Stimulated activated CD8-positive, alpha-beta memory T cell treated with anti-CD3 and anti-CD28 coated beads, Interleukin-7, amount 100 ng/mL, for 4 hours (primary cell): Measurements from ENCODE around the gene SLC16A13.
"Not testable (repeated sequence)": the region's sequence is repeated elsewhere in the genome, so short reads cannot be mapped to it uniquely, and the experiment has no call there.

Experiments
- DNase-seq, 2 donors: peaks; one replicate each; pipeline ENCODE4 v3.0.0-alpha.2; 2020; ENCODE audit warnings: low read depth in 2 of 2

Gene SLC16A13

DNA sequence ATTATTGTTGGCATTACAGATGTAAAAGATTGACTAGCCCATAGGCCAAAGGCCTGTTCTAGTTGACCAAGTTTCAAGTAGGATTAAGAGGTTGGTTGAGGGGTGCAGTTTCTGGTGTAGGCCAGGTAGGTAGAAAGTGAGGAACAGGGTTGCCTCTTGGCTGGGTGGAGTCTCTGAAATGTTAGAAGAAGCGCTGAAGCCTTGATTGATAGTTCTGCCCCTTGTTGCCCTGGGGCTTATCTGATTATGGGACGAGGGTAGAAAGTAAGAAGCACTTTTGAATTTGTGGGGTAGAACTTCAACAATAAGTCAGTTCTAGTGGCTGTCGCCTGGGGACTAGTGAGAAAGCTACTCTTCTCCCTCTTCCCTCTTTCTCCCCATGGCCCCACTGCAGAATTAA, 6.7 kb upstream of the SLC16A13 start:
- DNase-seq = no peak

DNA sequence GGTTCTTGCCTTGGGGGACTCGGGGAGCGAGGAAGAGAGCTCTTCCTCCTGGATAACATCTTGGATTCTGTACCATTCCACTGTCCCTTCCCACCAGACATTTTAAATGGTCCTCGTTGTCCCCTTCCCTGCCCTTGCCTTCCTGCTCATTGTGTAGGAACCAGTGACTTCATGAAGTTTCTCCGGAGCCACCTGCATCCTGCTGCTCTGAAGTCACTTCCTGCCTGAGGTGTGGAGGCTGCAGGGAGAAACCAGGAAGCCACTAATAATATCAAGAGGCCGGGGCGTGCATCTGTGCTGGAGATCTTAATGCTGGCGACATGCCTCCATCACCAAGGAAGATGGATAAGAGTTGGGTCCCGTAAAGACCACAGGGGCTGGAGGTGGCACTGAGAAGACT, 6.2 kb upstream of the SLC16A13 start:
- no peak for DNase-seq

DNA sequence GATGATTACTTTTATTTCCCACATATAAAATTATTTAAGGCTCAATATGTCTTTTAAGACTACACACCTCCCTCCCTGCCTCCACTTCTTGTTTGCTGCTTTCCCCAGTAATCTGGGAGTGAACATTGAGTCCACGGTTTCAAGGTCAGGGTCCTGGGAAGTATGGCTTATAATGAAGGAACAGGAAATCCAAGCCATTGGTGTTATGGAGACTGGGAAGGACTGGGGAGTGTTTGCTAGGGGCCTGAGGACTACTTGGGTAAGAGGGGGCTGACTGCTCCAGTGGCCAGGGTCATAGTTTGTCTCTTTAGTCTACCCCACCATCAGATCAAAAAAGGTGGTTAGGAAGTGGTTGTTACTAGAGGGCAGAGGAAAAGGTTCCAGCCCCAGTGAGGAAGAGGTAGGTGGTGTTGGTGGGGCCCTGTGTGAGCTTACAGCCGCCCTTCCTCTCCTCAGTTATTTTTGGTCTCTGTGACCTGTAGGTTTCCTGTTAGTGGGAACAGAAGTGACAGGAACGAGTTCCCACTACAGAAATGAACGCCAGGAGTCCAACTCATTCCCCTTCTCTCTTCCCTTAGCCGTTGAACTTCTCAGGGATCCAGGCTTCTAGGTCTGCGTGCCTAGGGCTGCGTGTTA, 742 bp upstream of the SLC16A13 start:
- DNase-seq = no peak

DNA sequence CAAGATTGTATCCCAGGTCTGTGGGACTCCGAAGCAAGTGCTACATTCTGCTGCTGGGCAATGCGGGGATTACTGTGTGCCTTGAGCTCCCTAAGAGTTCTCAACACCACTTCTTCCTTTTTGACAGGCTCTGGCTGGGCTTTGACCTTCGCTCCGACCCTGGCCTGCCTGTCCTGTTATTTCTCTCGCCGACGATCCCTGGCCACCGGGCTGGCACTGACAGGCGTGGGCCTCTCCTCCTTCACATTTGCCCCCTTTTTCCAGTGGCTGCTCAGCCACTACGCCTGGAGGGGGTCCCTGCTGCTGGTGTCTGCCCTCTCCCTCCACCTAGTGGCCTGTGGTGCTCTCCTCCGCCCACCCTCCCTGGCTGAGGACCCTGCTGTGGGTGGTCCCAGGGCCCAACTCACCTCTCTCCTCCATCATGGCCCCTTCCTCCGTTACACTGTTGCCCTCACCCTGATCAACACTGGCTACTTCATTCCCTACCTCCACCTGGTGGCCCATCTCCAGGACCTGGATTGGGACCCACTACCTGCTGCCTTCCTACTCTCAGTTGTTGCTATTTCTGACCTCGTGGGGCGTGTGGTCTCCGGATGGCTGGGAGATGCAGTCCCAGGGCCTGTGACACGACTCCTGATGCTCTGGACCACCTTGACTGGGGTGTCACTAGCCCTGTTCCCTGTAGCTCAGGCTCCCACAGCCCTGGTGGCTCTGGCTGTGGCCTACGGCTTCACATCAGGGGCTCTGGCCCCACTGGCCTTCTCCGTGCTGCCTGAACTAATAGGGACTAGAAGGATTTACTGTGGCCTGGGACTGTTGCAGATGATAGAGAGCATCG, 2.4 kb downstream of the SLC16A13 start:
- DNase-seq = no peak

DNA sequence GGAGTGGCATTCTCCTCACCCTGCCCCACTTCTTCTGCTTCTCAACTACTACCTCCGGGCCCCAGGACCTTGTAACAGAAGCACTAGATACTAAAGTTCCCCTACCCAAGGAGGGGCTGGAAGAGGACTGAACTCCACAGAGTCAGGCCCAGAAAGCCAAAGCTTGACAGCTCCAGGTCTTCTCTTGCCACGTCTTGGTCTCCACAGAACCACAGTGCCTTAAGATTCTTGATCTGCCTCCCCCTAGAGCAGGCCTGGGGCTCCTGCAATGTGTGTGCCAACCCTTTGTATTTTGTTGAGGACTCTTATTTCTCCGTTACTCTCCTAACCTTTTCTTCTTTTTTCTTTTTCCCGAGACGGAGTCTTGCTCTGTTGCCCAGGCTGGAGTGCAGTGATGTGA, 4.0 kb downstream of the SLC16A13 start:
- DNase-seq = no peak

DNA sequence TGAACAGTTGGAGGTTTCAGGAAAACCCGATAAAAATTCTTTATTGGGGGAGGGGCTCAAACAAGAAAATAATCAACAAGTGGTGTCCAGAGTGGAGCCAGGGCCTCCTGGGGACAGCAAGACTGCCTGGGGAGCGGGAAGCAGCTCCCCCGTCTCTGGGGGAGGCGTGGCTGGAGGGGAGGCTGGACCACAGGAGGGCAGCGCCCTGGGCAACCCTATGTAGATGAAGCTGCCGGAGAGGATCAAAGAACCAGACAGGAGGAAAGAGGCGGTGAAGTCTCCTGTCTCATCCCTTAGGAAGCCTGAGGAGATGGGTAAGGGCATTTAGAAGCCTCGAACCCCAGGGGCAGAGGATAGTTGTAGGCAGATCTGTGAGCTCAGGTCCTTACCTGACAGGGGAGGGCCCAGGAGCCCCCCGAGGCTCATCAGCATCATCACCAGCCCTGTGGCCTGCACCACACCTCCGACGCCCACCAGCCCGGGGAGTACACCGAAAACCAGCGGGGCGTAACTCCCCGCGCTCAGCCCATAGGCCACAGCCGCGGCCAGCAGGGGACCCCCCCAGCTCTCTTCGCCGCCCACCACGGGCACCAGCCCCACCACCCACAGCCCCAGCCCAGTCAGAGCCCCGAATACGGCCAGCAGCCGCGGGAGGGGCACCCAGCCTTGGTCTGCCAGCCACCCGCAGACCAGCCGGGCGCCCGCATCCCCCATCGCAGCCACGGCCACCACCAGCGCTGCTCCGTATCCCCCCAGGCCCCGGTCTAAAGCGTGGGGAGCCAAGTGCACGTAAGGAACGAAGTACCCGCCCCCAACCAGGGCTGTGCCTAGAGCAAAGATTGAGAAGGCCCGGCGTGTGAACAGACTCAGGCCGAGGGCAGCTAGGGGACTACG, 6.0 kb downstream of the SLC16A13 start:
- DNase-seq = no peak

DNA sequence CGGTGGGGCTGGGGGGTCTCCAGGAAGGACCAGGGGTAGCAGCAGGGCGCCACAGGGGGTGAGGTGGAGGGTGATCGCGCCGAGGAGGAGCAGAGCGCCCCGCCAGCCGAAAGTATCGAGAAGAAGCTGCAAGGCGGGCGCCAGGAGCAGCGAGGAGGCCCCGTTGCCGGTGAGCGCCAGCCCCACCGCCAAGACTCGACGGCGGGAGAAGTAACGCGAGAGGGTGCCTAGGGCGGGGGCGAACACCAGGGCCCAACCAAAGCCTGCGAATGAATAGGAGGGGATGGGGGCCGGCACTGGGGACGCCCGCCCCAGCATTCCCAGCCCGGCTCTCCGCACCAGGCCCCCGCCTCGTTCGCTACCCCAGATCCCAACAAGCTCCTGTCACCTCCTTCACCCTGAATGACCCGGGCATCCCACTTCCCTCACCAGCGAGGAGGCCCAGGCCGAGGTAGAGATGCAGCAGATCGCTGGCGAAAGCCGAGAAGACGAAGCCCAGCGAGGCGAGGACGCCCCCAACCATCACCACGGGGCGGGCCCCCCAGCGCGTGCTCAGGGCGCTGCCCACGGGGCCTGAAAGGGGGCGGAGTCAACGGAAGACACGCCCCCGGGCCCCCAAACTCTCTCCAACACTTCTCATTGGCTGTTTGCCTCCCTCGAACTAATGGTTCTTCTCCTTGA, 6.8 kb downstream of the SLC16A13 start:
- DNase-seq = peak in 1 of 2 donors; percentile 42

DNA sequence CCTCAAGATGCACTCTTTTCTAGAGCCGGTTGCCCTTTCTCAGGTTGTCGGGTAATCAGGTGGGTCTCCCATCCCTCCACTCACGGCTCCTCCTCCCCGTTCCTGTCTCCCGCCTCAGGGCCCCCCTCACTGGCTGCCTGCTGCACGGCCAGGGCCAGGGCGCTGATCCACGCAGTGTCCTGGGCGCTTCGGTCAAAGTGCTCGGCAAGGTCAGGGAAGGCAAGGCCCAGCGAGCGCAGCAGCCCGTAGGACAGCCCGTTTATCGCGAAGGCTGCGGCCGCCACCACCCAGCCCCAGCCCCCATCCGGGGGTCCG, 7.3 kb downstream of the SLC16A13 start:
- no peak for DNase-seq

DNA sequence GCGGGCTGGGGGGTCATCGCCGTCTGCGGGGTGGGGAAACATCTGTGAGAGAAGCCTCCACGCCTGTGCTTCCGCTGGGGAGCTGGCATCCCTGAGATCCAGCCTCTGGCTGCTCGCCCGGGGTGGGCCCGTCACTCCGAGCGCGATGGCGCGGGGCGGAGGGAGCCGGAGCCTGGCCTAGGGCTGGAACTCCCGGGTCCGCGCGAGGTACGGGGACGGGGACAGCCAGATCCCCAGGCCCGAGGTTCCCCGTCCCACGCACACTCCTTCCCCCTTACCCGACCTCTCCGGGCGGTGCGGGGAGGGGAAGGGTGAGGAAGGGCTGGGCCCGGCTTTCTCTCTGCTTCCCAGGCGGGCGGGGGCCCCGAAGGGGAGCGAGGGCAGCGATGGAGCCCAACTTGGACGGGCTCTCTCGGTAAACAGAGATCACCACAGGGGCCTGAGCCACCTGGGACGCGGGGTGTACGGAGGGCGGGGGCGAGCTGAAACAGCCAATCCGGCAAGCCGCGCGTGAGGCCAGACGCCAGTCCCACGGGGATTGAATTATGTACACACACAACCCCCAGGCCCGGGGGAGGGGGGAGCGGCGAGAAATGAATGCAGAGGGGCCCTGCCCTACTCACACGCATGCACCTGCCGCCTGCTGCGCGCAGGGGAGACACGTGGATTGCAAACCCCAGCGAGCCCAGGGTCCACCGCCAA, 7.8 kb downstream of the SLC16A13 start, which contains the start of gene SLC16A11:
SLC16A11 (minus strand) TSS at position 596 of the 702 bp plus-strand sequence; CDS start at position 17, 579 bp downstream.
- no peak for DNase-seq

DNA sequence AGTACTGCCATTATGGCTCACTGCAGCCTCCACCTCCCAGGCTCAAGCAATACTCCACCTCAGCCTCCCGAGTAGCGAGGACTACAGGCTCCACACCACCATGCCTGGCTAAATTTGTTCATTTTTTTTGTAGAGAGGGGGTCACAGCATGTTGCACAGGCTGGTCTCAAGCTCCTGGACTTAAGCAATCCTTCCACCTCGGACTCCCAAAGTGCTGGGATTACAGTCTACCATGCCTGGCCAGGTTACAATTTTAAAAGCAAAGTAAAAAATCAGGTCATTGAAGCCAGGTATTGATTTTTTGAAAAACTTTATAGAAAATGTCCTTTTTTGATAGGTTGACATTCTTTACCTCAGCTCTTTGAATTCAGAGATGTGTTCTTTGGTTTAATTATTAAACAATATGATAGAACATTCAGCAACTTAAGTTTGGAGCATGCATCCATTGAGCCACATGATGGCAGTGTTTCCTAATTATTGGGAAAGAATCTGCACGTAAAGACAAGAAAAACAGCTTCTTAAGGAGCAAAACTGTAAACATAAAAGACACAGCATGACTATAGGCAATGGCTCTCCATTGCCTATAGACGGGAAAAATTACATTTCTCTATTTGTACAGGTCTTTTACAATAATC, 9.8 kb downstream of the SLC16A13 start:
- peak in 1 of 2 donors; percentile 40 for DNase-seq

DNA sequence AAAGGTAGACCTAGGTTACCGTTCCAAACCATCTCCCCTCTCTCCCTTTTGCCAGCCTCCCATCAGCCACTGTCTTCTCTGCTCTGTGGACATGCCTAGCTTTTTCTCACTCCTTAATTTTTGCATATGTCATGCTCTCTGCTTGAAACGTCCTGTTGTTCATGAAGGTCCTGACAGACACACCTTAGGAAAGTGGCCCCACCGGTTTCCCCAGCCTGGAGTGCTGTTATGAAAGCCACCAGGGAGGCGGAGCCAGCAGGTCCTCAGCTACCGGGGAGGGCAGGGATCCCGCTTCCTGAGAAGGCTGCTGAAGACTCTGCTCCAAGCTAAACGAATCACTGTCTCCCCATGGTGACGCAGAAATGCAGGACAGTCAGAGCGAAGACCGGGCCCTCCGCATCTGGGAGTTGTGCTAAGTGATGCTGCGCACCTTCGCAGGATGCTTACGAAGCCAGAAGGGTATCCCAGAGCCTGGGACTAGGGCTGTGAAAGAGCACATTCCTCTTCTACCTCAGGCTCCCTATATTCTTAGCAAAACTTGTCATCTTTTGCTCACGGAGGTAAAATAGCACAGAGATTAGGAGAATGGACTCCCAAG, 10.4 kb downstream of the SLC16A13 start:
- DNase-seq = no peak

DNA sequence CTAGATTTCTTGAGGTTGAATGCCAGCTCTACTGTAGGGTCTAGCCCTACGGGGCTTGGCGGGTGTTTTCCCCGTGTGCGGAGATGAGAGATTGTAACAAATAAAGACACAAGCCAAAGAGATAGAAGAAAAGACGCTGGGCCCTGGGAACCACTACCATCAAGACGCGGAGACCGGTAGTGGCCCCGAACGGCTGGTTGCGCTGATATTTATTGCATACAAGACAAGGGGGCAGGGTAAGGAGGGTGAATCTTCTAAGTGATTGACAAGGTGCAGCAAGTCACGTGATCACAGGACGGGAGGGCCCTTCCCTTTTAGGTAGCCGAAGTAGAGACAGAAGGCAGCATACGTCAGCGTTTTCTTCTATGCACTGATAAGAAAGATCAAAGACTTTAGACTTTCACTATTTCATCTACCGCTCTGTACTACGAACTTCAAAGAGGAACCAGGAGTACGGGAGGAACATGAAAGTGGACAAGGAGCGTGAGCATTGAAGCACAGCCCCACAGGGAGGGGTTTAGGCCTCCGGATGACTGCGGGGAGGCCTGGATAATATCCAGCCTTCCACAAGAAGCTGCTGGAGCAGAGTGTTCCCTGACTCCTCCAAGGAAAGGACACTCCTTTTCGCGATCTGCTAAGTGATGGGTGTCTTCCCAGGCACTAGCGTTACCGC, 11.0 kb downstream of the SLC16A13 start:
- DNase-seq = peak; percentile 59 to 63

DNA sequence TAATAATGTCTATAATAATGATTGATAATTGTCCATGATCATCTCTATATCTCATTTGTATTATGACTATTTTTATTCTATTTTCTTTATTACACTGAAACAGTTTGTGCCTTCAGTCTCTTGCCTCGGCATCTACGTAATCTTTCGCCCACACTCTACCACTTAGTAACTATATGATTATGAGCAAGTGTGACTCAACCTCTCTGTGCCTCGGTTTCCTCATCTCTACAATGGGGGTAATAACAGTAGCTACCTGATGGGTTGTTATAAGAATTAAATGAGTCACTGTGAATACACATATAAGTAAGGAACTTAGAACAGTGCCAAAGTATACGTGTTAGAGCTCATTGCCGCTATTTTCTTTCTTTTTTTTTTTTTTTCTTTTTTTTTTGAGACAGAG, 11.8 kb downstream of the SLC16A13 start:
- no peak for DNase-seq

DNA sequence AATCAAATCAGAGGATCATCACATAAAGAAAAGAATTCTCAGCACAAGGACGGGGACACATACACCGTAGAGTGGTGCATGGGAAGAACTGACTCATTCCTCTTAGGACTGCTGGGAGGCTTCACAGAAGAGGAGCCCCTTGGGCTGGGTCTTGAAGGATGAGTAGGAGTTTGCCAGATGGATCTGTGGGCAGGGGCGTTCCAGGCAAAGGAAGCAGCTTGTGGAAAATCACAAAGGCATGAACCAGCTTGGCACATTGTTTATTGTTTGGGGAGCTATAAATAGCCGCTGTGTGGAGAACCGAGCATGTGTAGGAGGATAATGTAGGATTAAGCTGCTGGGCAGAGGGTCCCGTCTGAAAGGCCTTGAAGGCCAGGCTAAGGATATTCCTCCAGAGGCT, 13.2 kb downstream of the SLC16A13 start:
- DNase-seq = no peak

DNA sequence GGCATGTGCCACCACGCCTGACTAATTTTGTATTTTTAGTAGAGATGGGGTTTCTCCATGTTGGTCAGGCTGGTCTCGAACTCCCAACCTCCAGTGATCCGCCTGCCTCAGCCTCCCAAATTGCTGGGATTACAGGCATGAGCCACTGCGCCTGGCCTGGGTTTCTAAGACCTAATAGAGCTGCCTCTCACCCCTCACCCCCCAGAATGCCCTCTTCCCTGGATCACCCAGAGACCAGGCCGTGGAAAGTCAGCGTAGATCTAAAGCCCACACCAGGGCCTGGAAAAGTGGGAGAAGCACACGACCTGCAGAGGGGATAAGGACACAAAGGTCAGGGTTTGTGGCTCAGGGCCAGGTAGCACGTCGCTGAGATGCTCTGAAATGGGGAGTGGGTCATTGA, 14.8 kb downstream of the SLC16A13 start:
- not testable (repeated sequence) for DNase-seq

DNA sequence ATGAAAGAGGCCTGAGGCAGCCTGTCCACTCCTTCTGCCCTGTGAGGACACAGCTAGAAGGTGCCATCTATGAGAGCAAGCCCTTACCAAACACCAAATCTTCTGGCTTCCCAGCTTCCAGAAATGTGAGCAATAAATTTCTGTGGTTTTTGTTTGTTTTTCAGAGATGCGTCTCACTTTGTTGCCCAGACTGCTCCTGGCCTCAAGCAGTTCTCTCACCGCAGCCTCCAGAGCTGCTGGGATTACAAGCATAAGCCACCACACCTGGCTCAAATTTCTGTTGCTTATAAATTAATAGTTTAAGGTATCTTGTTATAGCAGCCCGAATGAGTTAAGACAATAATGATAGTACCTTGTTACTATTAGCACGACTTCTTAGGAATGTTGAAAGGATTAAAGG, 20.6 kb downstream of the SLC16A13 start:
- no peak for DNase-seq

DNA sequence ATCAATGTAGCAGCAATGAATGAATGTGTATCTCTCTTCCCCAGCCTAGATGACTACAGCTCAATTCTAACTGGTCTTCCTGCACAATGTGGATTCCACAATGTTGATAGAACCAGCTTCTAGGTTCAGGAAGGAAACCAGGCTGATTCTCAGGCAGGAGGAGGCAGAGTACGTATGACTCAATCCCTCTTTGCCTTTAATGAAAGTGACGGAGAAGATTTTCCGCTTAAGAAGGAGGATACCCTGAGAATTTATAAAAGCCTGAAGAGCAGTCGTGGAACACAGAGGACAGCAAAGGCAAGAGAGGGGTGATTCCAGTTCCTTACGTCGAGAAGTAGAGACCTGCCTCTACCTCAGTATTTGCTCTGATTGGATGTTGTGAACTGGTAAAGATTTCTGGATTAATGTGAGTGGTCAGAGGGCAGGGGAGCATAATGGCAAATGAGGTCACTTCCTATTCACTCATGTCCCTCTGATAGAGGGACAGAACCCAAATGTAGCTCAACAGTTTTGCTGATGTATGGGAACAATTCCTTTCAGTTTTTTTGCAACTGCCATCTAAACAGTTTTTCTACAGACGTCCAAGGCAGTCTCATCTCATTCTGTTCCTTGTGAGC, 23.1 kb downstream of the SLC16A13 start:
- DNase-seq = no peak

DNA sequence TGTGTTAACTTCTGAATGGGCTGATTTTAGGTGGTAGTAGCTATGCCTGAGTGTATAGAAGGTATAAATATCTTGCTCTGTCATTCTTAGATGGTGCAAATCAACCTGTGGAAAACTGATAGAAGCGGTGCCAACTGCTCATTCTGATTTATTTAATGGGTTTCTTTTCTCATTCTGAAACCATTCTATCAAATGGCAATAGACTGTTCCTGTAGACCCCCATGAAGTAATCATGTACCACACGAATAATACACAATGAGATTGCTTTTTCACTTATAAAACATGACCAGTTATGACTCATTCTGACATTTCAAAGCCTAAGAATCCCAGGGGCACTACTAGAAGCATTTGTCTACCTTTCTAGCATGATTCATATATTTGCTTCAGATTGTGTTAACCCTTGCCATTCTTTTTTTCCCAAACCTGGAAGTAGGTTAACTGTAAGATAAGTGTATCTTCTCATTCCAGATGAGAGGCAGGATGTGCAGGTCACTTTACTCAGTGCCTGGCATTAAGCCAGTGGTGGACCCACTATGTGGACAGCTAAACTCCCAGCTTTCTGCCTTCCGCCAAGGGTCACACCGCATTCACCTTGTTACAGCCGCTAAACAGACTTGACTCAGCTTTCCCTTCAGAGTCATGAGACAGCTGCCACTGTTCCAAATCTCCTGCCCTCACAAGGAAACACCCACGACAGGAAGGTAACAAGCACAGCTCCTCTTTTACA, 24.5 kb downstream of the SLC16A13 start:
- DNase-seq = no peak
